A204.1 (cell line): ENCODE results near the gene GRID2IP.
"Not testable (repeated sequence)": the region's sequence is repeated elsewhere in the genome, so short reads cannot be mapped to it uniquely, and the experiment has no call there.

ENCODE experiments used
- FAIRE-seq: peaks from 2 replicates; lab custom pipeline; 2012; peaks lifted over from hg19 to GRCh38; lab: Jason Lieb, UNC

GRID2IP gene

GRCh38 chr7:6551016-6551511 is at the start of gene GRID2IP:
GRID2IP (minus strand) TSS chr7:6551461; CDS start chr7:6551436, 25 bp downstream.
- FAIRE-seq = no peak

- no peak for FAIRE-seq
Measured at GRCh38 chr7:6600093-6600492, 48.8 kb upstream of the GRID2IP start.

GRCh38 chr7:6590645-6591110 is 39.4 kb upstream of the GRID2IP start:
- FAIRE-seq = no peak

- FAIRE-seq = no peak
Measured at GRCh38 chr7:6589829-6590644, 38.8 kb upstream of the GRID2IP start, which contains the start of gene INTS15. INTS15 (plus strand) TSS chr7:6590021; CDS start chr7:6590284, 263 bp downstream.

- no peak for FAIRE-seq
Measured at GRCh38 chr7:6589151-6589828, 38.0 kb upstream of the GRID2IP start.

- no peak for FAIRE-seq
Measured at GRCh38 chr7:6588566-6588965, 37.3 kb upstream of the GRID2IP start.

- FAIRE-seq = not testable (repeated sequence)
Measured at GRCh38 chr7:6585746-6586432, 34.6 kb upstream of the GRID2IP start.

GRCh38 chr7:6579446-6579845 is 28.2 kb upstream of the GRID2IP start:
- FAIRE-seq = no peak

- no peak for FAIRE-seq
Measured at GRCh38 chr7:6578114-6579084, 27.1 kb upstream of the GRID2IP start.

- FAIRE-seq = no peak
Measured at GRCh38 chr7:6577369-6578113, 26.3 kb upstream of the GRID2IP start, which contains the start of gene ZDHHC4. ZDHHC4 (plus strand) TSS chr7:6577454; CDS start chr7:6580562, 3,108 bp downstream.

- FAIRE-seq = not testable (repeated sequence)
Measured at GRCh38 chr7:6576867-6577368, 25.7 kb upstream of the GRID2IP start.

GRCh38 chr7:6576024-6576866 is 25.0 kb upstream of the GRID2IP start:
- FAIRE-seq = no peak

- no peak for FAIRE-seq
Measured at GRCh38 chr7:6575281-6576023, 24.2 kb upstream of the GRID2IP start.

GRCh38 chr7:6571160-6571779 is 20.0 kb upstream of the GRID2IP start:
- no peak for FAIRE-seq

GRCh38 chr7:6567886-6568285 is 16.6 kb upstream of the GRID2IP start:
- no peak for FAIRE-seq

GRCh38 chr7:6565655-6566054 is 14.4 kb upstream of the GRID2IP start:
- no peak for FAIRE-seq

- no peak for FAIRE-seq
Measured at GRCh38 chr7:6563936-6564770, 12.9 kb upstream of the GRID2IP start.
